Activated CD4-positive, CD25-positive, alpha-beta regulatory T cell treated with anti-CD3 and anti-CD28 coated beads, Interleukin-2, amount 50 U/mL, for 24 hours (primary cell): ENCODE measurements around the gene SHTN1.

ENCODE experiments used
- ATAC-seq, 2 donors: fragments of 150-1000 bp; cut with Tn5 transposase; one replicate each; pipeline ENCODE4 v1.10.0; 2021; ENCODE audit warnings: mild to moderate bottlenecking in 1 of 2, moderate library complexity in 1 of 2

The SHTN1 gene

DNA sequence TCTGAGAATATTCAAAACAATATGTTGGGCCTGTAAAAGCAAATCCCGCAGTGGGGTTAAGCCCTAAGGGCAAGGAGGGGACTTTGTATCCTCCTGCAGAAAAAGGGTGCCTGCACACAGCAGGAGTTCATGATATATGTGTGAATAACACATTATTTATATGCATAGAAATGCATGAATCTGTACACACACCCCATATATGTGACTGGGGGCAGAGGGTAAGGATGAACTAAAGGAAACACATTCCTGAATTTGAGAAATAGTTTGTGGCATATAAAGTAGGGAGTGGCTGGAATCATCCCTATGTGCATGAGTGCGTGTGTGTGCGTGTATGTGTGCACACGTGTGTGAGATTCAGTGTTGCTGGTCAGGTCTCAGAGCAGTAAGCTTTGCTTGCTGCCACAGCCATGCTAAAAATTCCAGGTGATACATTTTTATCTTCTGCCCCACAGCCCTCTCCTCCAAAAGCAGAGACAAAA, 136.8 kb downstream of the SHTN1 start:
- ATAC-seq: no peak

DNA sequence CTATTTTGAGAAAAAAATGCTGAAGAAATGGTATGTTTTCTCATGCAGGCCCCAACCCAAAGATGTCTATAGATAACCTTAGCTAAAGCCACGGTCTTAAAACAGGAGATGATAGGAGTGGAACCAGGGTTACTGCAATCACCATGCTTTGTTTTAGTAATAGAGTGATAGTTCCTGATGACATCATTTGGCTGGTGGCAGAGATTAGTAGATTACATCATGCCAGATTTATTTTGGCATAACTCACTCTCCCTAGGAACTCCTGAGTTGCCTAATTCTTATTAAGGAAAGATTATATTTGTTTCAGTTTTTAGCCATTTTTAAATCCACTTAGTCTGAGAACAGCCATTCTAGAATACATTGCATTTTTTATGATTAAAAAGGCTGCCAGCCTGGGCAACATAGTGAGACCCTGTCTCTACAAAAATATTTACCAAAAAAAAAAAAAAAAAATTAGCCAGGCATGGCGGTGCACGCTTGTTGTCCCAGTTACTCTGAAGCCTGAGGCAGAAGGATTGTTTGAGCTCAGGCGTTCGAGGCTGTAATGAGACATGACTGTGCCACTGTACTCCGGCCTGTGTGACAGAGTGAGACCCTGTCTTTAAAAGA, 137.9 kb downstream of the SHTN1 start:
- no peak for ATAC-seq

DNA sequence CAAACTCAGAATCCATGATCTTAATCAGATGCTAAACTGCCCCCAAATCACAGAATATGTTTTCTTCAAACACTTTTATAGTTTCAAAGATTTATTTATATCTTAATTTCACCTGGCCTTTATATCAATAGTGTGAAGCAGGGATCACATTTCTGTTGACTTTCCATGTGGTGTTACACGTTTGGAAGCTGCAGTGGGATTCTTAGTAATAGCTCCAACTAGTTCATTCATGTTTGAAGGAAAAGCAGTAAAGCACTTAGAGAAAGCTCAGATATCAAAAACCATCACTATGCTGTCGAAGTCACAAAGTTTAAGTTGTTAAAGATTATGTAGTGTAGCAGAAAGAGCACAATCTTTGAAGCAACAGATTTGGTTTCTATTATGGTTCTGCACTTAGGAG, 138.9 kb downstream of the SHTN1 start:
- ATAC-seq: no peak

DNA sequence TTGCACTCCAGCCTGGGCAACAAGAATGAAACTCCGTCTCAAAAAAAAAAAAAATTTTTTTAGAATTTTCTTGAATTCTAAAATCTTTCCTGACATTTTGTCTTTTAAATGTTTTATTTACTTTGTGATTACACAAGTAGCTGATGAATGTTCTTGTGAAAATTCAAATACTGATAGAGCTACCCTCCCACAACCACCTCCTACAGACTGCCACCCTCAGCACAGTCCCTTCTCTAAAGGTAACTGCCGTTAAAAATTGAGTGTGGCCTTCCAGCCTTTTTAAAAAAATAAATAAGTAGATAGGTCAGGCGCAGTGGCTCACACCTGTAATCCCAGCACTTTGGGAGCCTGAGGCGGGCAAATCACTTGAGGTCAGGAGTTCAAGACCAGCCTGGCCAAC, 140.6 kb downstream of the SHTN1 start:
- no peak for ATAC-seq

DNA sequence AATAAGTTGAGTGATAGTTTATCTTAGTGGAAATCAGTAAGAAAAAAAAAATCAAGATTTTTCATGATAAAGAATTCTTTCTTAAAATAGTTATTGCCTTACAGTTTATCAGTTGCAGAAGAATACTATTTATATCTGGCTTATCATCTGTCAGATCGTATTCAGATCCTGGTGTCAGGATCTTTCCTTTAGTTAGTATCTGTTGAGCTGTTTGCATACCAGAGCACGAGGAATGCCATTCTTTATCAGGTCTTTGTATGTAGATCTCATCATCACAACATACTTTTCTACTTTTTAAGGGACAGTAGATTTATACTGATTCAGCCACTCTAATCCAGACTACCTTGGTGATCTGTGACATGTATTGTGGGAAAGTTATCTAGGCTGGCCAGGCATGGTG, 143.2 kb downstream of the SHTN1 start:
- ATAC-seq: no peak

DNA sequence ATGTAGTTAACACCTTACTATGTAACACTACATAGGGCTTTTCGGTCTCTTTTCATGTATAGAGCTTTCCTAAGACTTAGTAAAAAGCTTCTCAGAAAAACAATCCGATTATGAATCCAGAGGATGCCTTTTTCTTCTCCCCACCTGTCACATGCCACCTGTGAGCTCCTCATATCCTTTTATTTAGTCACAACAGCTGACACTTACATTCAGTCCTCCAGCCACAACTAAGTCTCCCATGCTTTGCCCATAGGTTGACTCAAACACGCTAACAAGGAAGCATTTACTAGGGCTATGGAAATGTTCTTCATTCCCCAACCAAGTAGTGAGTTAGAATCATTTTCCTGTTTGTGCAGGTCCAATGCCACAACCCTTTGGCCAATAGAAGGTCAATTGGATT, 147.8 kb downstream of the SHTN1 start:
- ATAC-seq: no peak

DNA sequence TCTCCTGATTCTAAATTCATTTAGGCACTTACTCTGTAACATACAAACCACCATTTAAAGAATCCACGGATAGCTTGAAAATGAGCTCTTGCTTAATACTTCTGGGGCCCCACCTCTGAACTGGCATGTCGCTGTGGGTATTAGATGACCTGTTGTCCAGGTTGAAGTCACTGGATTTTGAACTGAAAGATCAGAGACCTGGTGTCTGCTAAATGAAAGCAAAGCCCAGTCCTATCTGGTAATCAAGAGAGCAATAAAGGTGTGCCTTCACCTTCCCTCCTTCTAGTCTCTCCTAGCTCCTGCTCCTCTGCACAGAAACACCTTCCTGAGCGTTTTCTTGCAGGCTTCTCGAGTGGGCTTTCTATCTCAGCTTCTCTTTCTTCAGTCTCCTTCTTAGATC, 151.3 kb downstream of the SHTN1 start:
- no peak for ATAC-seq

DNA sequence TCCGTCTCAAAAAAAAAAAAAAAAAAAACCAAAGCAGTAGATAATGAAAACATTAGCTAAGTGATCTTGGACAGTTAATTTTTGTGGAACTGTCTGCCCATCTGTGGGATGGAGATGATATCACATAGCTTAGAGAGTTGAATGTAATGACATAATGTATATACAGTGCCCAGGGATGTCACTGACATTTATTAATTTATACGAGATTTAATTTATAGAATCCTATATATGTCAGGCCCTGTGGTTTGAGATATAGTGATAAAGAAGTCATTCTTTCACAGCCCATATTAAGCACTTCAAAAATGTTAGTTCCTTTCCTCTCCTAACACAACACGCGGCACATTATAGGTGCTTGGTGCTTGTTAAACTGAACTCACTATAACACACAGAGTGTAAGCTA, 151.7 kb downstream of the SHTN1 start:
- no peak for ATAC-seq

DNA sequence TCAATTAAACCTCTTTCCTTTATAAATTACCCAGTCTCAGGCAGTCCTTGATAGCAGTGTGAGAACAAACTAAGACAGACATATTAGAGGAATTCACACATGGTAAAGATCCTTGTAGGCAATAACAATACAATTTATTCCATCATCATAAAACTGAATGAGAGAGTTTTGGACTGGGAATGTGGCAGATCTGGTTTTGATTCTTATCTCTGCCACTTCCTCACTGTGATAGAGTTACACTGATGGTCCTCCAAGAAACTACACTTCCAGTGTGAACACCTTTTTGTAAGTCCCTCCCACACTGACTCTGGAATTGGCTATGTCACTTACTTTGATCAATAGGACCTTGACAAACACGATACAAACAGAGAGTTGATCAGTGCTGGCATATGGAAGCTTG, 152.7 kb downstream of the SHTN1 start:
- ATAC-seq: no peak

DNA sequence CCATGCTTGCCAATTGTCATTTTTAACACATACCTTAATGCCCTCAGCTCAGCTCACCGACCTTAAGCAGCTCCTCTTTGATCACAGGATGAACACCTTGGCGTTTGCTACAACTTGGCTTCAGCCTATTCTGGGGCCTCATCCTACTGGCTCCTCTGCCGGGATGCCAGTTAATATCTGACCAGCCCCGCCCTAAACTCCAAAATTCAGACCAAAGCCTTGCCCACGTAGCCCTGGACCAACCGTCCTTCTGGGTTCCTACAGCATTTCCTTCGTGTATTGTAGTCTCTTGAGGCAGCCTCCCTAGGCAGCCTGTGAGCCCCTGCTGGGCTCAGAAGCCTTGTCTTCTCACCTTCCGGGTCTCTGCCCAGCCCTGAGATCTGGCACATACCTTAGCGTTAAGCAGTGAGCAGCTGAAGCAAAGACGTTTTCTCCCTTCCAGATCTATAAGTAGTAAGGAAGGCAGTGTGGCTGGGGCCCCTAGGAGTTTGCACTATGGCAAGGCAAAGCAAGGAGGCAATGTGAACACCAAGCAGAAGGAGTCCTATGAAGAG, 154.9 kb downstream of the SHTN1 start:
- ATAC-seq: no peak

DNA sequence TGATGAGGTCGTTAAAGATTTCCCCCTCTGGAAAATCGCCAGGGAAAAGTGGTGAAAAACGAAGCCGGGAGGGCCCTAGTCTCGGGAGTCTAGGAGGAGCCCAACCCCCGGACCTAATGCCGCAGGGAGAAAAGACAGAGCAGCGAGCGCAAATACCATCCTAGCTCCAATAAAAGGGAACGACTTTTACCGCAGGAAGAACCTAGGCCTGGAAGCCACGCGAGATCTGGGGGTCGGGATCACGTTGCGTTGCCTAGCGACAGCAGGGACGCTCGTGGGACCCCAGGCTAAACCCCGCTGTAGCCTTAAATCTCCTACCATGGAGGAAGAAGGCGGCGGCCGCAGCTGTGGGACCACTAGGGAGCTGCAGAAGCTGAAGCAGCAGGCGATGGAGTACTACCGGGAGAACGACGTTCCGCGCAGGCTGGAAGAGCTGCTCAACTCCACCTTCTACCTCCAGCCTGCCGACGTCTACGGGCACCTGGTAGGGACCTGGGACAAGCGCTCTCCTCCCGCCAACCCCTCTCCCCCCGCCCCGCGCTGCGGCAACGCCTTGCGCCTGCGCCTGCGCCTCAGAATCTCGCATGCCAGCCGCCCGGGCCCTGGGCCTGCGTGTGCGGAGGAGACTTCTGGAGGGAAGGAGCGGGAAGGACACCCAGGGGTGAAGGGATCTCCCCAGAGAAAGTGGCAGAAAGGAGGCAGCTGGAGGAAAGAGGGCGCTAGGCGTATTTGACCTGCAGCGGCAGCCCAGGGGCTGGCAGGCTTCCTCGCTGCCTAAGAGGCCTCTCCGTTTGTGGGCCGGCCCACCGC, 155.5 kb downstream of the SHTN1 start, which contains the start of gene ENO4:
Gene ENO4 (plus strand): TSS at position 252 of the 810 bp plus-strand sequence. CDS start 68 bp downstream, at position 320.
- peak; percentile 39 to 49 for ATAC-seq

DNA sequence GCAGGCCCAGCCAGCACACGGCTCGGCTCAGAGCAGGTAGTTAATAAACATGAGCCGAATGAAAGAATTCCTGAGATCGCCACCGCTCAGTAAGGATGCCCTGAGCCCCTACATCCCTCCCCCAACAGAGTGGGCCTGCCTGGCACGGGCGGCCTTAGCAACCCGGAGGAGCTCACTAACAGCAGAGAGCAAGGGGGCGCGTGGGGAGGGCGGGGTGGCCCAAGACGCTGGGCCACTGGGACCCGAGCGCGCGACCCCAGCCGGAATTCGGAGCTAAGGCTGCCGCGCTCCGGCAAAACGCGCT, 156.1 kb downstream of the SHTN1 start:
- ATAC-seq: no peak

DNA sequence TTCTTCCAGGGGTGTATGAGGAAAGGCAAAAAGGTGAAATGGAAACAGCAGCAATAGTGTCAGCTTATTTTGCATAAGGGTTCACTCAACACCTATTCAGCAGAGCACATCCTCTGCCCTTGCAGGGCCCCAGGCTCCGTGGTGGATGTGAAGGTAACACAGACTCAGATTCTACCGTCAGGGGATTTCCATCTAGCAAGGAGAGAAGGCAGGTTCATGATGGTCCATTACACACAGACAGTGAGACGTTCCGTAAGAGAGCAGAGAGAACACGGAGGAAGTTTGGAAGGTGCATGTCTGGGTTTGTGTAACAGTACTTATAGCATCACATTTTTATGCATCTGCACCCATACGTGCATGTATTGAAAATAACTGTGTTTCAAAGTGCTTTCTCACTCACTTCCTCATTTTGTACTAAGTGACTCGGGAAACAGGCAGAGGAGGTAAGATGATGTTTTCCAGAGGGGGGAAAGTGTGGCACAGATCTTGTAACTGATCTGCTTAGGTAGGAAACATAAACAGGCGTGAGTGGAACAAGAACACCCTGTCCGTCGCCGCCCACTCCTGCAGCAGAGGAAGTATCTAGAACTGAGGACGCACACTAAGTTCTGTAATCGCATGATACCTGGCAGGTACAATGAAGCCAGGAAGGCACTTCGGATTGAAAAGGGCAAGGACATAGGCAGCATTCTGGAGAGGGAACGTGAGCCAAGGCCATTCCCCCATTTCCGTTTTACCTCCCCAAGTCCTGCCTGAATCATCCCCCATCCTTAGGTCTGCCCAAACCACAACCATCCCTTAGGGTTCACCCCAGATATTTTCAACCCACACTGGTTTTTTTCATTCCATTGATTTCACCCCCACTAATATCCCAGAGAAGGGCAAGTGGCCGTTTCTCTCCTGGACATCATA, 156.7 kb downstream of the SHTN1 start:
- peak; percentile 78 to 85 for ATAC-seq

DNA sequence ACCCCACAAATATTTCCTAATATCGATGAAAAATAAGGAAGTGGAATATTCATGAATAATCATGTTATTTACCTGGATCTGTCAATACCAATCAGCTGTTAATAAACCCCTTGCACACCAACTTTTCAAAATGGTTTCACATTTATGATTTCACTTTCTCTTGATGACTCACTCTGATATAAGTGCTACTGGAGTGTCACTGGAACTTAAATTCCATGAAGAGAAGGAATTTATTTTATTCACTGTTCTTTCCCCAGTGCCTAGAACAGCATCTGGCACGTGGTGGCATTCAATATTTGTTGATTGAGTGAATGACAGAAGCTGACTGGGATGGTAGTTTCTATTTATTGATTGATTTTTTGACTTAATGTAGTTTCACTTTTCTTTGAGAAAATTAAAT, 159.2 kb downstream of the SHTN1 start:
- ATAC-seq: no peak

DNA sequence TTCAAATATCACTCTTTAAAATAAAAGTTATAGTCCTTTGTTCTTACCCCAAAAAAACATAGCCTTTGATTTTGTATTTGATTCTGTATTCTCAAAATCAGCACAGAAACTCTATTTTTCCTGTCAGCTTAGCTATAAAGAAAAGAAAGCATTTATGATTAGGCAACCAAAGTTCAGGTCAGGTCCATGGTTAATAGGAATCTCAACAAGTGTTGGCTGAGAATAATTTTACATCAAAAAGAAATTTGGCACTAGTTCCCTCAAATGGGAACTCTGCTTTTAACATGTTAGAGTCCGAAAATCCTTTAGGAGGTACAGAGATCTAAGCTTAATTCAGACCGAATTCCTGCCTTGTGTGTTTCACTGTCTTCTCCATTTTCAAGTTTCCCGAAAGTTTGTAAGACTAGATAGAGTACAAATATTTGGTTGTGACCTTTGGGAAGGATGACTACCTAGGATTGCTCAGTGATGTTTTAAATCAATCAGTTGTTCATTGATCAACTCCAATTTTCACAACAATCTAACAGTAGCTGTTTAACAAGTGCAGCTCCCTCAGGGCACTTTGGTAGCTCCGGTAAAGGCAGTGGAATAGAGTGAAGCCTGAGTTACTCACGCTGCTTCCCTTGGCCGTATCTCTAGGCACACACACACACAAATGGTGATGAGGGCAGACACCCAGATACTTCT, 164.5 kb downstream of the SHTN1 start:
- ATAC-seq: no peak

DNA sequence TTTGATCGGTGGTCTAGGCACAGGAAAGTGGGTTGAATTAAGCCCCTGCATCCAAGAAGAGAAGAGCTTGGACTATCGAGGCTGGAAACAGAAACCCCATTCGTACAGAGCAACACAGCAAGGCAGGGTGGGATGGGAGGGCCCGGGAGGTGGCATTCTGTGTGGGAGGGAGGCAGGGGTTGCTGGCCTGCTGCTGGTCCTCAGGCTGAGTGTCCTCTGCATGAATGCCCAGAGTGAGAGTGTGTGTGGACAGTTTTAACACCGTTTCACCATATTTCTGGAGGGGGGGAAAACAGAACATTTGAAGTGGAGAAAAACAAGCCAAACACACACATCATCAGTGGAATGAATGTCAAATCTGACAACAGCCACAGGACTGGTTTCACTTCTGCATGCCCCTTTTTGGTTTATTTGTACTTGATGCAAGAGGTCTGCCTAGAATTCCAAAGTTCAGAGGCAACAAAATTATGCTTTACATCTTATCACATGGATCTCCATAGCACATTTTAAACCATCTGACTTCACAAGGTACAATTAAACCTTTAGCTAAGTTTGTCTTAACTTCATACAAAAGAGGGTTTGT, 166.8 kb downstream of the SHTN1 start:
- ATAC-seq: no peak

DNA sequence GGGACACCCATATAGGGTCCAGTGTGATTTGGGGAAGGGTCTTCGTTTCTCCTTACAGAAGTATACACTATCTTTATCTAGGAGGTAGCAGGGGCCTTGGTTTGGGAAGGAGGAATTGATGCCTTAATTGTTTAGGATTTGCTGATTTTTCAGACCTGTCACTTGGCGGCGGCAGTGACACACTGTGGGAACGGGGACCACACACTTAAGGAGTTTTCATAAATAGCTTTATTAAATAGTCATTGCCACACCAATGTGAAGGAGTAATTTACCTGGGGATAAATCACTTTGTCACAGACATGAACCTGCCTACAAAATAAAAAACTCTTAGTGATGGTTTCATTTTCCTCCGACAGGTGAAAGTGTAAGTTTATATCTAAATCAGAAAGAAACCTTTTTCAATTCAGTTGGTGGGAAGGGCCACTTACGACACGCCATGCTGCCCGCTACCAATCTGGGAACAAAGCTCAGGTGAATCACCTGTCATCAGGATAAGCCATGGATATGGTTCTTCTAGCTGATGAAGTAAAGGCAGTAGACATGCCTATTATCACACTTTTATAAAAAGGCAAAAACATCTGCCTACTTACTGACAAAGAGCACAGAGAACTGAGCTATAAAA, 168.0 kb downstream of the SHTN1 start:
- no peak for ATAC-seq

DNA sequence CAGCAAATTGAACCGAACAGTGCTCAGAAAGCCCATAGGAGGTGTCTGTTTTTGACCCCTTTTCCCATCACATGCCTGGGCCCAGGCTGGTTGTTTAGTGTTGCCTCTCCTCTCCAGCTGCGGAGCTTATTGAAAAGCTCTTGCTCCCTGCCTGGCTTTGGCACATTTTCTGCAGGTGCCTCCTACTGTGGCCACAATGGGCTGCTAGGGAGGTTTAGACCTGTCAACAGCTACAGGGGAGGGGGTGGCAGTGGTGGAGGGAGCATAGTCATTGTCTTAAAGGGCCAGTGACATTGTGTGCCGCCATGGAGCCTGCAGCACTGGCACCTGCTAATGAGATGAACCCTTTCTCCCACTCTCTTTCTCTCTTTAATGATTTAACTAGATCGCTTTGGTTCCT, 168.9 kb downstream of the SHTN1 start:
- no peak for ATAC-seq

DNA sequence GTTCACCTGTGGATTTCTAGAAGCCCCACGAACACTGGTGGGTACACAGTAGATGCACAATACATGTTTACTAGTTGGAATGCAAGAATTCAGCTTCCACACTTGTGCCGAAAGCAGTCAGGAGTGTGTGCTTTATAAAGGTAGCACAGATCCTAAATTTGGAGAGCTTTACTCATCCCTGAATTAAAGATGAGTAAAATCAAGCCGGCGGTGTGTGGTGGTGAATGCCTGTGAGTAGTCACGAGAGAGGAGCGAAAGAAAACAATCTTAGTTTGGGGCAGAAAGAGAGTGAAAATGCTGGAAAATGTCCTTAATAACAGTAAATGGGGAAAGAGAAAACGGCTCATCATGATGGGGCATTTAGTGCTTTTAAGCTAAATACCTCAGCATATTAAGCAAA, 169.3 kb downstream of the SHTN1 start:
- no peak for ATAC-seq

DNA sequence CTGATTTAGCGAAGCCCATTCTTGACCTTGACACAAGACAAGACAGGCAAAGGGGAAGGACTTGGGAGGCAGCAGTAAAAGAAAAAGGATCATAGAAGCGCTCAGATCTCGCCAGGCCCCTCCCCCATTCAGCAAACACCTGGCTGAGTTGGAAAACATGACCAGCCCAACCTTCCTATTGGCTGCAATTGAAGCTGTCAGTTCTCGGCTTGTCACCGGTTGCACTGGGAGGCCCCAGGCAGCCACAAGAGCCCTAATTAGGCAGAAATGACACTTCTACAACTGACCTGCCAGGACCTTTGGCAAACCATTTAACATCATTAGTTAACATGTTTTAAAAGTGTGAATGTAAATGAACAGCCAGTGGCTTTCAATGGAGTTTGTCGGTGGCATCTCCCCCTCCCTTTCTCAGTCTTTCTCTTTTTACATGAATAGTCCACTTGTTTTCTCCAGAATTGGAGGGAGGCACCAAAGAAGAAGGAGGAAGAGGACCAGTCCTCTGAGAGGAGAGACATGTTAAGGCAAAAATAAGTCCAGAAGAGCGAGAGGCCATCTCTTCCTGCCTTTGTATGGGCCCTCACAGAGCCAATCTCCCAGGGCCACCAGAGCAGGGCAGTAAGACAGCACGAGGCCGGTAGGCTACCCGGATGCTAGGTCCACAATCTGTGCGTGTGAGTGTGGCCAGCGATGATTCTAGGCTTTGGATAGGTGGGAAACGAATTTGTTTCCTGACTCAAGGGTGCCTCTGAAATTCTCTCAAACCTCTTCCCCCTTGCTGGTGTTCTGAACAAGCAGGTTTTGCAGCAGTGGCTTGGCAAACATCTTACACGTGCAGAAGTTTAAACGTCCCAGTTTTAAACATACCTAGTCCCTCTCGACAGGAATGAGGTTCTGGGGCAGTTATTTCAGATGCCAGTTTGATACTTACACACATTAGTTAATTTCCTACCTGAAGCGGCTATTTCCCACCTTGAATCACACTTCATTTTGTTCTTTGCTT, 170.7 kb downstream of the SHTN1 start:
- no peak for ATAC-seq
